OCI-LY7 (cell line): ENCODE measurements around the gene POP5. TPM values are rescaled to one million over a fixed set of nuclear protein-coding genes. Genes with fewer than 3 reads are reported as not detected.

ENCODE experiments used
- BruUV-seq: library from RNA; stranded (reverse); fragments of 400-500 nt; replicated peaks from 2 replicates; lab custom pipeline; 2021; lab: Mats Ljungman, UMichigan
- CTCF ChIA-PET: fragments of 300-600 bp; sonication (Branson Sonifier 250); formaldehyde crosslinking; loops from one replicate; lab custom pipeline; 2022; ENCODE audit warnings: antibody characterized with exemption; ENCODE audit not compliant: unreplicated experiment; lab: Charles Lee
- POLR2A ChIA-PET: fragments of 300-600 bp; sonication (Branson Sonifier 250); formaldehyde crosslinking; loops from one replicate; lab custom pipeline; 2022; ENCODE audit warnings: antibody characterized with exemption; lab: Charles Lee
- DNase-seq: peaks from one replicate; pipeline ENCODE4 v3.0.0-alpha.2; 2015; ENCODE audit warnings: low spot score
- H2AFZ ChIP-seq: fragments of 200-600 bp; sonication (generic), shearing (Covaris generic); 2 replicates; pipeline ENCODE4 v1.6.1; 2014; ENCODE audit warnings: mild to moderate bottlenecking, antibody characterized with exemption, low read length, moderate library complexity
- H3K27ac ChIP-seq: fragments of 200-600 bp; sonication (generic); 2 replicates; pipeline ENCODE4 v1.5.1; 2014; ENCODE audit warnings: mixed run types, low read depth, mild to moderate bottlenecking, moderate library complexity, low read length, inconsistent platforms; ENCODE audit not compliant: poor library complexity, severe bottlenecking
- H3K36me3 ChIP-seq: fragments of 200-600 bp; sonication (generic); 2 replicates; pipeline ENCODE4 v1.6.1; 2014; ENCODE audit warnings: mild to moderate bottlenecking, antibody characterized with exemption, low read length, moderate library complexity, mixed read lengths; ENCODE audit not compliant: insufficient read depth
- H3K4me1 ChIP-seq: fragments of 200-600 bp; sonication (generic); 2 replicates; pipeline ENCODE4 v1.5.1; 2014; ENCODE audit warnings: mild to moderate bottlenecking, low read length; ENCODE audit not compliant: insufficient read depth, poor library complexity, severe bottlenecking
- H3K4me2 ChIP-seq: fragments of 200-600 bp; sonication (generic); 2 replicates; pipeline ENCODE4 v1.6.1; 2014; ENCODE audit warnings: mild to moderate bottlenecking, low read length
- H3K4me3 ChIP-seq: fragments of 200-600 bp; sonication (generic); 2 replicates; pipeline ENCODE4 v1.5.1; 2014; ENCODE audit warnings: mild to moderate bottlenecking, low read depth, low read length; ENCODE audit not compliant: poor library complexity, severe bottlenecking
- H3K79me2 ChIP-seq: fragments of 200-600 bp; sonication (generic); 2 replicates; pipeline ENCODE4 v1.6.1; 2016; ENCODE audit warnings: low read depth, mild to moderate bottlenecking, low read length, moderate library complexity, mixed read lengths; ENCODE audit not compliant: insufficient read depth
- H3K9me2 ChIP-seq: fragments of 200-600 bp; sonication (generic); 2 replicates; pipeline ENCODE4 v1.6.1; 2016; ENCODE audit warnings: mild to moderate bottlenecking, low read length, mixed read lengths; ENCODE audit not compliant: insufficient read depth
- H3K9me3 ChIP-seq: fragments of 200-600 bp; sonication (generic); 2 replicates; pipeline ENCODE4 v1.6.1; 2014; ENCODE audit warnings: mild to moderate bottlenecking, mixed run types, low read length, mixed read lengths
- H4K20me1 ChIP-seq: fragments of 200-600 bp; sonication (generic); 2 replicates; pipeline ENCODE4 v1.6.1; 2014; ENCODE audit warnings: mild to moderate bottlenecking, antibody characterized with exemption, low read length, moderate library complexity, mixed read lengths; ENCODE audit not compliant: insufficient read depth
- EZH2phosphoT487 ChIP-seq: fragments of 200-600 bp; sonication (generic); IDR thresholded peaks from 2 replicates; pipeline ENCODE4 v1.6.1; 2018; ENCODE audit warnings: low read depth, borderline replicate concordance, mild to moderate bottlenecking, mixed run types, antibody characterized with exemption, low read length, moderate library complexity, mixed read lengths
- intact Hi-C: fragments of 100-400 bp; cut with micrococcal nuclease; formaldehyde crosslinking; loops from one replicate; pipeline ENCODE4 v1.10.0; 2022; ENCODE audit not compliant: unreplicated experiment
- total RNA-seq, 2 experiments: library from RNA; depleted of rRNA in 1 of 2; stranded (reverse); fragments of >200 nt in 1 of 2; shearing (Covaris generic) in 1 of 2; gene quantifications; 2 replicates each; pipeline ENCODE4 v1.2.3, GENCODE V29; 2014 to 2022
- TF ChIP-seq, protein P1 (sequence below): fragments of 200-600 bp; sonication (generic); conservative IDR thresholded peaks from 2 replicates; pipeline ENCODE4 v1.5.1; 2014; ENCODE audit warnings: mild to moderate bottlenecking, antibody characterized with exemption, low read length, moderate library complexity, mixed read lengths

The POP5 gene
- total RNA-seq, 2 experiments from 2014 or later = 61.8 to 65.8 TPM

GRCh38 chr12:120540445-120540844 lies 40.8 kb downstream of the POP5 start:
- Histone ChIP-seq H3K4me2 (no peak overlapping the region), H3K9me2 (no peaks in the 10 kb centered on the region), H4K20me1 (peaks cover 33% of the 10 kb centered on the region), H3K36me3 (peaks cover 88% of the 10 kb centered on the region), H3K4me3 (no peak overlapping the region), H3K4me1 (peaks cover 41% of the 10 kb centered on the region), H3K27ac (no peak overlapping the region), H3K79me2 (peaks cover 97% of the 10 kb centered on the region), H3K9me3 (no peaks in the 10 kb centered on the region), H2AFZ (no peak overlapping the region)
- no peak for DNase-seq
- ChIA-PET CTCF (no interaction called here), POLR2A (no interaction called here)
- BruUV-seq = no TSS peak
- TF ChIP-seq, protein P1, sequence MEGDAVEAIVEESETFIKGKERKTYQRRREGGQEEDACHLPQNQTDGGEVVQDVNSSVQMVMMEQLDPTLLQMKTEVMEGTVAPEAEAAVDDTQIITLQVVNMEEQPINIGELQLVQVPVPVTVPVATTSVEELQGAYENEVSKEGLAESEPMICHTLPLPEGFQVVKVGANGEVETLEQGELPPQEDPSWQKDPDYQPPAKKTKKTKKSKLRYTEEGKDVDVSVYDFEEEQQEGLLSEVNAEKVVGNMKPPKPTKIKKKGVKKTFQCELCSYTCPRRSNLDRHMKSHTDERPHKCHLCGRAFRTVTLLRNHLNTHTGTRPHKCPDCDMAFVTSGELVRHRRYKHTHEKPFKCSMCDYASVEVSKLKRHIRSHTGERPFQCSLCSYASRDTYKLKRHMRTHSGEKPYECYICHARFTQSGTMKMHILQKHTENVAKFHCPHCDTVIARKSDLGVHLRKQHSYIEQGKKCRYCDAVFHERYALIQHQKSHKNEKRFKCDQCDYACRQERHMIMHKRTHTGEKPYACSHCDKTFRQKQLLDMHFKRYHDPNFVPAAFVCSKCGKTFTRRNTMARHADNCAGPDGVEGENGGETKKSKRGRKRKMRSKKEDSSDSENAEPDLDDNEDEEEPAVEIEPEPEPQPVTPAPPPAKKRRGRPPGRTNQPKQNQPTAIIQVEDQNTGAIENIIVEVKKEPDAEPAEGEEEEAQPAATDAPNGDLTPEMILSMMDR = no peak
- TF ChIP-seq EZH2phosphoT487 = no peak
- intact Hi-C loops = no loop called here

- H3K9me2 ChIP-seq = no peaks in the 10 kb centered on the region
- peaks cover 99% of the 10 kb centered on the region for H3K79me2 ChIP-seq
- DNase-seq = no peak
- peaks cover 81% of the 10 kb centered on the region for H3K36me3 ChIP-seq
- no peaks in the 10 kb centered on the region for H3K9me3 ChIP-seq
- peak overlapping the region; percentile 97 for H3K4me2 ChIP-seq
- ChIA-PET CTCF (no interaction called here), POLR2A (interaction anchor here (0.6 to 1.5 kb wide), 4 partner anchors 11 to 539 kb away, joined by 3 to 6 read pairs (median 3); partner anchors contain the start of gene POP5)
- BruUV-seq = no TSS peak
- TF ChIP-seq EZH2phosphoT487 = no peak
- TF ChIP-seq, protein P1 = no peak
- H3K4me3 ChIP-seq = peak overlapping the region; percentile 89
- intact Hi-C loops = loop anchor here (5.0 kb wide), 1 partner anchor 102 kb away; the partner anchor contains the start of gene COX6A1
- no peak overlapping the region for H2AFZ ChIP-seq
- H3K4me1 ChIP-seq = peaks cover 41% of the 10 kb centered on the region
- H4K20me1 ChIP-seq = peaks cover 37% of the 10 kb centered on the region
- no peak overlapping the region for H3K27ac ChIP-seq
These were observed 41.9 kb downstream of the POP5 start for GRCh38 chr12:120539303-120539702.
